Body of pancreas (tissue), 4 donors: ENCODE data around the gene GAST.

Experiments used
- POLR2A ChIP-seq, 3 donors: fragments of 450-650 bp; IDR thresholded peaks; one replicate each; pipeline ENCODE4 v1.6.1; 2016; ENCODE audit warnings: antibody characterized with exemption in 3 of 3, mild to moderate bottlenecking in 2 of 3
- TF ChIP-seq, protein P1 (sequence below), 7 experiments: fragments of 450-650 bp in 4 of 7; fragments of 200-600 bp in 3 of 7; sonication (generic) in 3 of 7; IDR thresholded peaks; one replicate each; pipeline ENCODE4 v1.5.1; 2016 to 2019; ENCODE audit warnings: antibody characterized with exemption in 7 of 7

DNA sequence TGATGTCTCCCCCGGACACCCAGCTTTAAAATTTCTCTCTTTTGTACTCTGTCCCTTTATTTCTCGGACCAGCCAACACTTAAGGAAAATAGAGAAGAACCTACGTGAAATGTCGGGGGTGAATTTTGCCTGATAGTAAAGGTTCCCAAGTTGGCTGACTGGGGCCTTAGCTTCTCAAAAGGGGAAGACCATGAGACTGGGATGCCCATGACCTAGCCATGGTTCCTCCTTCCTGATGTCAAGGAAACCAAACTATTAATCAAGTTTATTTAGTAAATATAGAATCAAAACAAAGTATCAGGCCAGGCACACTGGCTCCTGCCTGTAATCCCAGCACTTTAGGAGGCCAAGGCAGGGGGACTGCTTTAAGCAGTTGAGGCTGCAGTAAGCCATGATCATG, 25.9 kb upstream of the GAST start:
- TF ChIP-seq, protein P1, sequence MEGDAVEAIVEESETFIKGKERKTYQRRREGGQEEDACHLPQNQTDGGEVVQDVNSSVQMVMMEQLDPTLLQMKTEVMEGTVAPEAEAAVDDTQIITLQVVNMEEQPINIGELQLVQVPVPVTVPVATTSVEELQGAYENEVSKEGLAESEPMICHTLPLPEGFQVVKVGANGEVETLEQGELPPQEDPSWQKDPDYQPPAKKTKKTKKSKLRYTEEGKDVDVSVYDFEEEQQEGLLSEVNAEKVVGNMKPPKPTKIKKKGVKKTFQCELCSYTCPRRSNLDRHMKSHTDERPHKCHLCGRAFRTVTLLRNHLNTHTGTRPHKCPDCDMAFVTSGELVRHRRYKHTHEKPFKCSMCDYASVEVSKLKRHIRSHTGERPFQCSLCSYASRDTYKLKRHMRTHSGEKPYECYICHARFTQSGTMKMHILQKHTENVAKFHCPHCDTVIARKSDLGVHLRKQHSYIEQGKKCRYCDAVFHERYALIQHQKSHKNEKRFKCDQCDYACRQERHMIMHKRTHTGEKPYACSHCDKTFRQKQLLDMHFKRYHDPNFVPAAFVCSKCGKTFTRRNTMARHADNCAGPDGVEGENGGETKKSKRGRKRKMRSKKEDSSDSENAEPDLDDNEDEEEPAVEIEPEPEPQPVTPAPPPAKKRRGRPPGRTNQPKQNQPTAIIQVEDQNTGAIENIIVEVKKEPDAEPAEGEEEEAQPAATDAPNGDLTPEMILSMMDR (IDR thresholded peaks at IDR 0.05) = no peak
- no peak for TF ChIP-seq POLR2A (IDR thresholded peaks at IDR 0.05)
